ENCODE data around the gene CIAO2A.

DNA sequence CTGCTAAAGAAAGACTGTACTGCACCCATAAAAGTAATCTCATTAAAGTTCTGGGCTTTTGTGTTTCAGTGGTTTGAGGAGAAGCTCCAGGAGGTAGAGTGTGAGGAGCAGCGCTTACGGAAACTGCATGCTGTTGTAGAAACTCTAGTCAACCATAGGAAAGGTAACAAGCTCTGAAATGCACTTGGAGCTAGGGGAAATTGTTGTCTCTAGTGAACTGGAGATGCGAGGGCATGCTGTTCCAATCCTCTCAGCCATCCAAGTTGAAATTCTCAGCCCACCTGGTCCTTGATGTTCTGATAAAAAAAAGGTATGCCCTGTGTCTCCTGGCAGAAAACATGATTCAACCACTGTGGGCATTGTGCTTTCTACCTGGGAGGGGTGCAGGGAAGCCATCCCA is 36.5 kb upstream of the CIAO2A start:
- TF ChIP-seq, protein P1, sequence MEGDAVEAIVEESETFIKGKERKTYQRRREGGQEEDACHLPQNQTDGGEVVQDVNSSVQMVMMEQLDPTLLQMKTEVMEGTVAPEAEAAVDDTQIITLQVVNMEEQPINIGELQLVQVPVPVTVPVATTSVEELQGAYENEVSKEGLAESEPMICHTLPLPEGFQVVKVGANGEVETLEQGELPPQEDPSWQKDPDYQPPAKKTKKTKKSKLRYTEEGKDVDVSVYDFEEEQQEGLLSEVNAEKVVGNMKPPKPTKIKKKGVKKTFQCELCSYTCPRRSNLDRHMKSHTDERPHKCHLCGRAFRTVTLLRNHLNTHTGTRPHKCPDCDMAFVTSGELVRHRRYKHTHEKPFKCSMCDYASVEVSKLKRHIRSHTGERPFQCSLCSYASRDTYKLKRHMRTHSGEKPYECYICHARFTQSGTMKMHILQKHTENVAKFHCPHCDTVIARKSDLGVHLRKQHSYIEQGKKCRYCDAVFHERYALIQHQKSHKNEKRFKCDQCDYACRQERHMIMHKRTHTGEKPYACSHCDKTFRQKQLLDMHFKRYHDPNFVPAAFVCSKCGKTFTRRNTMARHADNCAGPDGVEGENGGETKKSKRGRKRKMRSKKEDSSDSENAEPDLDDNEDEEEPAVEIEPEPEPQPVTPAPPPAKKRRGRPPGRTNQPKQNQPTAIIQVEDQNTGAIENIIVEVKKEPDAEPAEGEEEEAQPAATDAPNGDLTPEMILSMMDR (IDR thresholded peaks at IDR 0.05): no peak
- no peak for TF ChIP-seq EZH2 (IDR thresholded peaks at IDR 0.05)
- TF ChIP-seq EZH2phosphoT487 (IDR thresholded peaks at IDR 0.05): no peak
